Measurements from ENCODE around the gene MYO16. TPM values are rescaled to one million over a fixed set of nuclear protein-coding genes. Genes with fewer than 3 reads are reported as not detected.

MYO16 gene
- total RNA-seq, 1 experiment from 2014 or later, result not detected

GRCh38 chr13:108681986-108682575 is 52.7 kb downstream of the MYO16 start:
- H3K27me3 ChIP-seq, result no peaks in the 10 kb centered on the region
- DNase-seq, result no peak
- no peaks in the 10 kb centered on the region for H3K4me1 ChIP-seq
- no peak overlapping the region for H3K4me3 ChIP-seq
- H3K36me3 ChIP-seq, result no peaks in the 10 kb centered on the region
- no peaks in the 10 kb centered on the region for H3K9me3 ChIP-seq (replicated peaks)
- no peak overlapping the region for H3K27ac ChIP-seq

GRCh38 chr13:108682714-108683113 is 53.3 kb downstream of the MYO16 start:
- no peak overlapping the region for H3K4me3 ChIP-seq

GRCh38 chr13:108686027-108686426 is 56.6 kb downstream of the MYO16 start:
- H3K4me3 ChIP-seq, result no peak overlapping the region
- no peaks in the 10 kb centered on the region for H3K9me3 ChIP-seq (replicated peaks)
- no peak overlapping the region for H3K27ac ChIP-seq
- H3K36me3 ChIP-seq, result no peaks in the 10 kb centered on the region
- H3K4me1 ChIP-seq, result no peaks in the 10 kb centered on the region
- no peaks in the 10 kb centered on the region for H3K27me3 ChIP-seq
- DNase-seq, result no peak

More at GRCh38 chr13:108682714-108683113, 53.3 kb downstream of the MYO16 start:
- Histone ChIP-seq H3K9me3 (replicated peaks) (no peaks in the 10 kb centered on the region), H3K27ac (no peak overlapping the region), H3K27me3 (no peaks in the 10 kb centered on the region), H3K36me3 (no peaks in the 10 kb centered on the region), H3K4me1 (no peaks in the 10 kb centered on the region)
- DNase-seq, result no peak

- DNase-seq, result no peak
- Histone ChIP-seq H3K9me3 (replicated peaks) (no peaks in the 10 kb centered on the region), H3K36me3 (no peaks in the 10 kb centered on the region), H3K27me3 (no peaks in the 10 kb centered on the region), H3K27ac (no peak overlapping the region), H3K4me3 (no peak overlapping the region), H3K4me1 (no peaks in the 10 kb centered on the region)
Measured at GRCh38 chr13:108690726-108691125, 61.3 kb downstream of the MYO16 start.

GRCh38 chr13:108700422-108701170 is 71.2 kb downstream of the MYO16 start:
- Histone ChIP-seq H3K36me3 (no peaks in the 10 kb centered on the region), H3K27ac (no peak overlapping the region), H3K4me3 (no peak overlapping the region), H3K4me1 (no peaks in the 10 kb centered on the region), H3K9me3 (replicated peaks) (no peaks in the 10 kb centered on the region), H3K27me3 (no peaks in the 10 kb centered on the region)
- DNase-seq, result no peak

GRCh38 chr13:108702171-108702570 is 72.8 kb downstream of the MYO16 start:
- Histone ChIP-seq H3K27me3 (no peaks in the 10 kb centered on the region), H3K4me3 (no peak overlapping the region), H3K36me3 (no peaks in the 10 kb centered on the region), H3K4me1 (no peaks in the 10 kb centered on the region), H3K27ac (no peak overlapping the region), H3K9me3 (replicated peaks) (no peaks in the 10 kb centered on the region)
- DNase-seq, result no peak

- no peaks in the 10 kb centered on the region for H3K9me3 ChIP-seq (replicated peaks)
- DNase-seq, result no peak
- H3K4me3 ChIP-seq, result no peak overlapping the region
Measured at GRCh38 chr13:108705031-108705430, 75.6 kb downstream of the MYO16 start.

GRCh38 chr13:108707584-108707983 is 78.2 kb downstream of the MYO16 start:
- no peak overlapping the region for H3K27ac ChIP-seq
- H3K9me3 ChIP-seq (replicated peaks), result no peaks in the 10 kb centered on the region
- no peak overlapping the region for H3K4me3 ChIP-seq
- no peak for DNase-seq
- no peaks in the 10 kb centered on the region for H3K27me3 ChIP-seq
- H3K36me3 ChIP-seq, result no peaks in the 10 kb centered on the region
- no peaks in the 10 kb centered on the region for H3K4me1 ChIP-seq

More at GRCh38 chr13:108705031-108705430, 75.6 kb downstream of the MYO16 start:
- Histone ChIP-seq H3K4me1 (no peaks in the 10 kb centered on the region), H3K27ac (no peak overlapping the region), H3K36me3 (no peaks in the 10 kb centered on the region), H3K27me3 (no peaks in the 10 kb centered on the region)

- no peak overlapping the region for H3K4me3 ChIP-seq
- DNase-seq, result no peak
- no peaks in the 10 kb centered on the region for H3K9me3 ChIP-seq (replicated peaks)
- H3K36me3 ChIP-seq, result no peaks in the 10 kb centered on the region
- H3K27ac ChIP-seq, result no peak overlapping the region
- no peaks in the 10 kb centered on the region for H3K27me3 ChIP-seq
- H3K4me1 ChIP-seq, result no peaks in the 10 kb centered on the region
Measured at GRCh38 chr13:108708921-108709320, 79.5 kb downstream of the MYO16 start.

GRCh38 chr13:108711386-108711785 is 82.0 kb downstream of the MYO16 start:
- H3K4me1 ChIP-seq, result no peaks in the 10 kb centered on the region
- no peaks in the 10 kb centered on the region for H3K36me3 ChIP-seq
- no peaks in the 10 kb centered on the region; the same call in 1 of the 2 replicates for H3K27me3 ChIP-seq
- DNase-seq, result no peak
- H3K27ac ChIP-seq, result no peak overlapping the region
- no peak overlapping the region for H3K4me3 ChIP-seq
- H3K9me3 ChIP-seq (replicated peaks), result no peaks in the 10 kb centered on the region

- no peaks in the 10 kb centered on the region for H3K4me1 ChIP-seq
- no peak overlapping the region for H3K4me3 ChIP-seq
- no peaks in the 10 kb centered on the region for H3K27me3 ChIP-seq
- no peak overlapping the region for H3K27ac ChIP-seq
- no peak for DNase-seq
- no peaks in the 10 kb centered on the region for H3K9me3 ChIP-seq (replicated peaks)
- H3K36me3 ChIP-seq, result no peaks in the 10 kb centered on the region
Measured at GRCh38 chr13:108725471-108725870, 96.1 kb downstream of the MYO16 start.

- no peak overlapping the region for H3K4me3 ChIP-seq
- DNase-seq, result peak in 1 of 2 experiments; percentile 8
- H3K4me1 ChIP-seq, result no peaks in the 10 kb centered on the region
- H3K36me3 ChIP-seq, result no peaks in the 10 kb centered on the region
- no peaks in the 10 kb centered on the region for H3K27me3 ChIP-seq
- H3K27ac ChIP-seq, result no peak overlapping the region
- no peaks in the 10 kb centered on the region for H3K9me3 ChIP-seq (replicated peaks)
Measured at GRCh38 chr13:108728370-108728769, 99.0 kb downstream of the MYO16 start.

GRCh38 chr13:108733022-108733560 is 103.7 kb downstream of the MYO16 start:
- no peak for DNase-seq
- H3K4me3 ChIP-seq, result no peak overlapping the region
- H3K36me3 ChIP-seq, result no peaks in the 10 kb centered on the region

GRCh38 chr13:108734676-108735075 is 105.3 kb downstream of the MYO16 start:
- Histone ChIP-seq H3K4me3 (no peak overlapping the region), H3K27me3 (no peaks in the 10 kb centered on the region), H3K36me3 (no peaks in the 10 kb centered on the region), H3K27ac (no peak overlapping the region), H3K4me1 (no peaks in the 10 kb centered on the region), H3K9me3 (replicated peaks) (no peaks in the 10 kb centered on the region)
- DNase-seq, result peak in 1 of 2 experiments; percentile 4

More at GRCh38 chr13:108733022-108733560, 103.7 kb downstream of the MYO16 start:
- Histone ChIP-seq H3K4me1 (no peaks in the 10 kb centered on the region), H3K27ac (no peak overlapping the region), H3K9me3 (replicated peaks) (no peaks in the 10 kb centered on the region), H3K27me3 (no peaks in the 10 kb centered on the region)

GRCh38 chr13:108741930-108742329 is 112.5 kb downstream of the MYO16 start:
- Histone ChIP-seq H3K27ac (no peak overlapping the region), H3K4me1 (no peaks in the 10 kb centered on the region), H3K4me3 (no peak overlapping the region), H3K9me3 (replicated peaks) (no peaks in the 10 kb centered on the region), H3K36me3 (no peaks in the 10 kb centered on the region), H3K27me3 (no peaks in the 10 kb centered on the region)
- DNase-seq, result no peak
